Measurements from ENCODE around the gene RIC8A. TPM values are rescaled to one million over a fixed set of nuclear protein-coding genes. Genes with fewer than 3 reads are reported as not detected.
A peak's percentile ranks its signal among the peaks of the same experiment; 100 is the strongest.

The RIC8A gene
- polyA plus RNA-seq, 1 of the 3 experiments (the other 2 are of a cell fraction), result 115 TPM

DNA sequence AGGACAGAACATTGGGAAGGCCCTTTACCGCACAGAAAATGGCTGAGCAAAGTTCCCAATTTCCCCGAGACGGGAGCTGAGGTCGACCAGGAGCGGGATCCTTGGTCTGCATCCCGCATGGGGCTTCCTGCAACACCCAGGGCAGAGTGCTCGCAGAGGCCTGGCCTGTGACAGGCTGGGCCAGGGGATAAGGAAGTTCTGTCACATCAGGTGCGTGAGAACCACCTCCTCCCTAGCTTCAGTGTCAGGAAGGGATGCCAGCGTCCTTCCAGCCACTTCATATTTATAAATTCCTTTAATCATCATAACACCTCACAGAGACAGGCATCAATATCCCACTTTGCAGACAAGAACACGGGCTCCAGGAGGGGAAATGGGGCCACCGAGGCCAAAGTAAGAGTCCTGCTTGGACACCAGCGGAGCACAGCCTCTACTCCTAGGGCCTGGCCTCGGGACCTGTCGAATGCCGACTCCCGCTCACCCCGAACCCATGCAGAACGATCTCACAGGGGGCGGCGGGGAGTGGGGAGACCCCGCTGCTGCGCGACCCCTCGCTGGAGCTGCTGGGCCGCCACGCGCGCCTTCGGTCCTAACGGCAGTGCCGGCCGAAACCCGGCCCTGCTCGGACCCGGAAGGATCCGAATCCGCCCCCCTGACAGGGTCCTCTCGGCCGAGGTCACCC lies 841 bp upstream of the RIC8A start:
- Histone ChIP-seq H3K36me3 (replicated peaks in 1 of 2; ENCODE audit: control insufficient read depth in 1 of 2, insufficient read depth in 2 of 2, low read length in 1 of 2) (peaks cover 42 to 53% of the 10 kb centered on the region in 2 experiments), H3K9ac (peak overlapping the region; percentile 99), H3K9me2 (no peaks in the 10 kb centered on the region), H4K20me1 (ENCODE audit: insufficient read depth) (peaks cover 45% of the 10 kb centered on the region), H3K27me3 (ENCODE audit: insufficient read depth) (no peaks in the 10 kb centered on the region), H3K27ac (ENCODE audit: low read depth in 2 of 2, low read length in 1 of 2) (peak overlapping the region; percentile 80 to 99), H3F3A (replicated peaks; ENCODE audit: insufficient read depth) (peaks cover 9% of the 10 kb centered on the region), H3K9me3 (no peaks in the 10 kb centered on the region), H3K4me2 (peak overlapping the region; percentile 92), H2AFZ (ENCODE audit: low read depth) (no peak overlapping the region), H3K4me3 (ENCODE audit: low read depth in 2 of 2, low read length in 1 of 2) (peak overlapping the region; percentile 78 to 97), H3K4me1 (ENCODE audit: control insufficient read depth in 1 of 2, insufficient read depth in 2 of 2, low read depth in 1 of 2, low read length in 1 of 2) (peaks cover 15 to 32% of the 10 kb centered on the region in 2 experiments; a peak in 3 of 4 replicates), H3K79me2 (ENCODE audit: insufficient read depth) (peaks cover 75% of the 10 kb centered on the region)
- WGBS (ENCODE audit: low lambda C conversion rate), result 3% methylated on average over 24 of the region's 39 CpGs
- POLR2A ChIA-PET, result interaction anchor here (0.8 to 1.0 kb wide), 5 partner anchors 9 to 242 kb away, joined by 3 to 4 read pairs (median 3); partner anchors contain the start of genes PSMD13 and SIRT3
- CTCF ChIA-PET, result interaction anchor here (0.7 to 1.0 kb wide), 3 partner anchors 146 to 242 kb away, joined by 3 to 4 read pairs (median 4); no protein-coding TSS in a partner anchor
- TF ChIP-seq FOSL2 (IDR thresholded peaks at IDR 0.05; ENCODE audit: borderline replicate concordance, low read depth) (no peak), MXI1 (IDR thresholded peaks at IDR 0.05; ENCODE audit: low read depth, low read length) (no peak), YY1 (IDR thresholded peaks at IDR 0.05; ENCODE audit: low read depth) (no peak)
- TF ChIP-seq, protein P1, sequence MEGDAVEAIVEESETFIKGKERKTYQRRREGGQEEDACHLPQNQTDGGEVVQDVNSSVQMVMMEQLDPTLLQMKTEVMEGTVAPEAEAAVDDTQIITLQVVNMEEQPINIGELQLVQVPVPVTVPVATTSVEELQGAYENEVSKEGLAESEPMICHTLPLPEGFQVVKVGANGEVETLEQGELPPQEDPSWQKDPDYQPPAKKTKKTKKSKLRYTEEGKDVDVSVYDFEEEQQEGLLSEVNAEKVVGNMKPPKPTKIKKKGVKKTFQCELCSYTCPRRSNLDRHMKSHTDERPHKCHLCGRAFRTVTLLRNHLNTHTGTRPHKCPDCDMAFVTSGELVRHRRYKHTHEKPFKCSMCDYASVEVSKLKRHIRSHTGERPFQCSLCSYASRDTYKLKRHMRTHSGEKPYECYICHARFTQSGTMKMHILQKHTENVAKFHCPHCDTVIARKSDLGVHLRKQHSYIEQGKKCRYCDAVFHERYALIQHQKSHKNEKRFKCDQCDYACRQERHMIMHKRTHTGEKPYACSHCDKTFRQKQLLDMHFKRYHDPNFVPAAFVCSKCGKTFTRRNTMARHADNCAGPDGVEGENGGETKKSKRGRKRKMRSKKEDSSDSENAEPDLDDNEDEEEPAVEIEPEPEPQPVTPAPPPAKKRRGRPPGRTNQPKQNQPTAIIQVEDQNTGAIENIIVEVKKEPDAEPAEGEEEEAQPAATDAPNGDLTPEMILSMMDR (IDR thresholded peaks at IDR 0.05), result no peak
- peak; percentile 56 for DNase-seq

DNA sequence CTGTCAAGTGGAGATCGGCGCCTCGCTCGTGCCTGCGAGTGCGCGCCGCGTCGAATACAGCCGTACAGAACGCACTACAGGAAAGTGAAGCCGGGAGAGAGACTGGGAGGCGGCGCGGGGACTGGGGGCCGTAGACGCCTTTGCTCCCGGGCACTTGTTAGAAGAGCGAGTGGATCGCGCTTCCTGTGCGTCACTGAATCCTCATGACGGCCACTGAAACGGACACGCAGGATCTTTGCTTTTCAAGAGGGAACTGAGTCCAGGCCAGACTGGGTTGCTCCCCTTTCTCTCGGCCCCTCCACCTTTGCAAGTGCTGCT lies 314 bp downstream of the RIC8A start:
- Histone ChIP-seq H3K27me3 (ENCODE audit: insufficient read depth) (no peaks in the 10 kb centered on the region), H4K20me1 (ENCODE audit: insufficient read depth) (peaks cover 46% of the 10 kb centered on the region), H3K36me3 (replicated peaks in 1 of 2; ENCODE audit: control insufficient read depth in 1 of 2, insufficient read depth in 2 of 2, low read length in 1 of 2) (peaks cover 48 to 57% of the 10 kb centered on the region in 2 experiments), H3F3A (replicated peaks; ENCODE audit: insufficient read depth) (peaks cover 11% of the 10 kb centered on the region), H3K9ac (peak overlapping the region; percentile 99), H2AFZ (ENCODE audit: low read depth) (peak overlapping the region; percentile 50; the same call in 1 of the 2 replicates), H3K4me1 (ENCODE audit: control insufficient read depth in 1 of 2, insufficient read depth in 2 of 2, low read depth in 1 of 2, low read length in 1 of 2) (peaks cover 15 to 32% of the 10 kb centered on the region in 2 experiments; a peak in 3 of 4 replicates), H3K4me2 (peak overlapping the region; percentile 92), H3K79me2 (ENCODE audit: insufficient read depth) (peaks cover 84% of the 10 kb centered on the region), H3K27ac (ENCODE audit: low read depth in 2 of 2, low read length in 1 of 2) (peak overlapping the region; percentile 97 to 99), H3K4me3 (ENCODE audit: low read depth in 2 of 2, low read length in 1 of 2) (peak overlapping the region; percentile 78 to 97), H3K9me2 (no peaks in the 10 kb centered on the region), H3K9me3 (no peaks in the 10 kb centered on the region)
- no peak for DNase-seq
- CTCF ChIA-PET, result interaction anchor here (0.8 kb wide), 1 partner anchor 241 kb away, joined by 4 read pairs; no protein-coding TSS in a partner anchor
- POLR2A ChIA-PET, result interaction anchor here (0.8 to 1.0 kb wide), 4 partner anchors 8 to 241 kb away, joined by 3 to 4 read pairs (median 4); partner anchors contain the start of genes PSMD13 and SIRT3
- WGBS (ENCODE audit: low lambda C conversion rate), result 0% methylated on average over 1 of the region's 27 CpGs
- TF ChIP-seq EP300 (IDR thresholded peaks at IDR 0.05; ENCODE audit: borderline replicate concordance in 1 of 2, low read depth in 1 of 2, low read length in 1 of 2) (no peak), RCOR1 (IDR thresholded peaks at IDR 0.05; ENCODE audit: low read length) (no peak), MXI1 (IDR thresholded peaks at IDR 0.05; ENCODE audit: low read depth, low read length) (no peak), GATA2 (CRISPR knock-in tag; IDR thresholded peaks at IDR 0.05) (no peak), TEAD4 (IDR thresholded peaks at IDR 0.05; ENCODE audit: borderline replicate concordance, insufficient read depth) (no peak), TAF1 (IDR thresholded peaks at IDR 0.05; ENCODE audit: borderline replicate concordance, low read depth, low read length) (no peak), SIN3A (IDR thresholded peaks at IDR 0.05; ENCODE audit: borderline replicate concordance, low read depth, low read length) (no peak), POLR2AphosphoS5 (IDR thresholded peaks at IDR 0.05; ENCODE audit: low read depth, low read length) (no peak), ELF1 (IDR thresholded peaks at IDR 0.05) (no peak)
- TF ChIP-seq, protein P2, sequence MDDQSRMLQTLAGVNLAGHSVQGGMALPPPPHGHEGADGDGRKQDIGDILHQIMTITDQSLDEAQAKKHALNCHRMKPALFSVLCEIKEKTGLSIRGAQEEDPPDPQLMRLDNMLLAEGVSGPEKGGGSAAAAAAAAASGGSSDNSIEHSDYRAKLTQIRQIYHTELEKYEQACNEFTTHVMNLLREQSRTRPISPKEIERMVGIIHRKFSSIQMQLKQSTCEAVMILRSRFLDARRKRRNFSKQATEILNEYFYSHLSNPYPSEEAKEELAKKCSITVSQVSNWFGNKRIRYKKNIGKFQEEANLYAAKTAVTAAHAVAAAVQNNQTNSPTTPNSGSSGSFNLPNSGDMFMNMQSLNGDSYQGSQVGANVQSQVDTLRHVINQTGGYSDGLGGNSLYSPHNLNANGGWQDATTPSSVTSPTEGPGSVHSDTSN (IDR thresholded peaks at IDR 0.05), result no peak
- TF ChIP-seq, protein P1 (IDR thresholded peaks at IDR 0.05), result no peak
- TF ChIP-seq, protein P3, sequence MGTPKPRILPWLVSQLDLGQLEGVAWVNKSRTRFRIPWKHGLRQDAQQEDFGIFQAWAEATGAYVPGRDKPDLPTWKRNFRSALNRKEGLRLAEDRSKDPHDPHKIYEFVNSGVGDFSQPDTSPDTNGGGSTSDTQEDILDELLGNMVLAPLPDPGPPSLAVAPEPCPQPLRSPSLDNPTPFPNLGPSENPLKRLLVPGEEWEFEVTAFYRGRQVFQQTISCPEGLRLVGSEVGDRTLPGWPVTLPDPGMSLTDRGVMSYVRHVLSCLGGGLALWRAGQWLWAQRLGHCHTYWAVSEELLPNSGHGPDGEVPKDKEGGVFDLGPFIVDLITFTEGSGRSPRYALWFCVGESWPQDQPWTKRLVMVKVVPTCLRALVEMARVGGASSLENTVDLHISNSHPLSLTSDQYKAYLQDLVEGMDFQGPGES (IDR thresholded peaks at IDR 0.05; ENCODE audit: low read depth, low read length), result no peak
- TF ChIP-seq, protein P4, sequence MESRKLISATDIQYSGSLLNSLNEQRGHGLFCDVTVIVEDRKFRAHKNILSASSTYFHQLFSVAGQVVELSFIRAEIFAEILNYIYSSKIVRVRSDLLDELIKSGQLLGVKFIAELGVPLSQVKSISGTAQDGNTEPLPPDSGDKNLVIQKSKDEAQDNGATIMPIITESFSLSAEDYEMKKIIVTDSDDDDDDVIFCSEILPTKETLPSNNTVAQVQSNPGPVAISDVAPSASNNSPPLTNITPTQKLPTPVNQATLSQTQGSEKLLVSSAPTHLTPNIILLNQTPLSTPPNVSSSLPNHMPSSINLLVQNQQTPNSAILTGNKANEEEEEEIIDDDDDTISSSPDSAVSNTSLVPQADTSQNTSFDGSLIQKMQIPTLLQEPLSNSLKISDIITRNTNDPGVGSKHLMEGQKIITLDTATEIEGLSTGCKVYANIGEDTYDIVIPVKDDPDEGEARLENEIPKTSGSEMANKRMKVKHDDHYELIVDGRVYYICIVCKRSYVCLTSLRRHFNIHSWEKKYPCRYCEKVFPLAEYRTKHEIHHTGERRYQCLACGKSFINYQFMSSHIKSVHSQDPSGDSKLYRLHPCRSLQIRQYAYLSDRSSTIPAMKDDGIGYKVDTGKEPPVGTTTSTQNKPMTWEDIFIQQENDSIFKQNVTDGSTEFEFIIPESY (IDR thresholded peaks at IDR 0.05; ENCODE audit: borderline replicate concordance, low read depth), result no peak
